ENCODE measurements around the gene C1orf174.

C1orf174 gene

DNA sequence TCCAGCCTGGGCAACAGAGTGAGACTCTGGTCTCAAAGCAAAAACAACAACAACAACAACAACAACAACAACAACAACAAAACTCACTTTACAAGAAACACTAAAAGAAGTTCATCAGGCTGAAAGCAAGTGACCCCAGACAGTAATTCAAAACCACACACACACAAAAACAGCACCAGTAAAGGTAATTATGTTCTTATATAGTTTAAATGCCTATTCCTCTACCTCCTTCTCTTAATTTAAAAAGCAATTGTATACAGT lies 1.7 kb downstream of the C1orf174 start:
- in situ Hi-C loops (cut with MboI; ENCODE audit: low sequenced_read_pairs), result no loop called here

DNA sequence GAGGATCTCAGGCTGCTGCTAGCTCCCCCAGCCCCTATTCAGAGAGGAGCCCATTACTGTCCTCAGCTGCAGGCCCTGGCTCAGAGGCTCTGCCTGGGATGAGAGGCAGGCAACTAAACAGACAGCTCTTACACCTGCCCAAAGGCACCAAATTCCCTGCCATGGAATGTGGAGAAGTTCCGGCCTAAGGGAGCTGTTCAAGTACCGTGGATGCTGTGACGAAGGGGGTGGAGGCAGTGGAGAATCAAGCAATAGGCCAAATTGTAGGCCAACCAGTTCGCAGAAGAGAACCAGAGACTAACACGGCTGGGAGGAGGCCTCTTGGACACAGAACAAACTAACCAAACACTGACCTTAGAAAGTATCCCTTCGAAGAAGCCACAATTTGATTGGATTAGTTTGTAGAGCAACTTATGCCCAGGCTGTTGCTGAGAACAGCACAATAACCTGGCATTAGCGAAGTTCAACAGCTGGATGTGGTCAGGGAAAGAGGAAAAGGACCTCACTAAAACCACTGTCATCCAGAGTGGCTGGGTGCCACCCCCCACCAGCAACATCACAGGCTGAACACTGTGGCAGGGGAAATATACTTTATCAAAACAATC lies 3.6 kb downstream of the C1orf174 start:
- in situ Hi-C loops (cut with MboI; ENCODE audit: low sequenced_read_pairs), result no loop called here

DNA sequence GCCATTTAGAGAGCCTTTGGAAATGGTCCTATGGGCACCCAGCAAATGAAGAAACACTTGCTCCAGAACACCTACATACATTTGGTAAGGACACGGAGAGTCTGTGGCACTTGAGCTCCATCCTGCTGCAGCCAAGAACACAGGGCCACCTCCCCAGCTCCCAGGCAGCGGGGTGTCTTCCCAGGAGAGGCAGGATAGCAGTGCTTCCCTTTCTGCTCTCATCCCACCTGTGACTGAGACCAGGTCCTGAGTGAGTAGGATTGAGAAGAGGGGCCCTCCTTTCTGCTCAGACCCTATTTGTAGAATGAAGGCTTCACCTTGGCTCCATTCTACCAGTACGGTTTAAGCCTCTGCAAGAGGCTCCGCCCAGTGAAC lies 4.1 kb downstream of the C1orf174 start:
- in situ Hi-C loops (cut with MboI; ENCODE audit: low sequenced_read_pairs), result no loop called here

DNA sequence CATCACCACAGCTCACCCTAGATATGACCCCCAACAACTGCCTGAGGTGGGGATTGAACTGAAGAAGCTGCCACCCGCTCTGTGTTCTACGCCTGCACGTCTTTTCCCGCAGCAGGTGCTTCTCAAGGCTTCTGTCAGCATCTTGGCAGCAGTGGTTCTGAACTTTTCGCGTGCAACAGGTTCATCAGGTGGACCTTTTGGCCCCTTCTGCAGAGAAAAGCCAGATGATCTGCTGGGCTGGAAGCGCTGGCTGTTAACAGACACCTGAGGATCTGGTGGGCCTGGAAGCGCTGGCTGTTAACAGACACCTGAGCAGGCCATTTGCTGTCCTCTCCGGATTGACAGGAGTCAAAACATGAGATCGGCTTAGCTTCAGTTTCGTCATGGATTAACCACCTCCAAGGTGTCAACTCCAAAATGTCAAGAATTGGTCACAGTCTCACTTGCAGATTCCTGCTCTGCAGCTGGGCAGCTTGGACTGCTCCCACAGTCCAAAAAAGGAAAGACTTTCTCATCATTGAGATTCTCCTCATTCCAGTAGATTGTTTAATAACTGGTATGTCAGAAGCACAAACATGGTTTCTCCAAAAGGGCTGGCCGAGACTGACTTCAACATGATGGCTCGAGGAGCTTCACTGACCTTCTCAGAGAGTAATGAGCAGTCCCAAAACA lies 4.7 kb downstream of the C1orf174 start:
- in situ Hi-C loops (cut with MboI; ENCODE audit: low sequenced_read_pairs), result no loop called here

DNA sequence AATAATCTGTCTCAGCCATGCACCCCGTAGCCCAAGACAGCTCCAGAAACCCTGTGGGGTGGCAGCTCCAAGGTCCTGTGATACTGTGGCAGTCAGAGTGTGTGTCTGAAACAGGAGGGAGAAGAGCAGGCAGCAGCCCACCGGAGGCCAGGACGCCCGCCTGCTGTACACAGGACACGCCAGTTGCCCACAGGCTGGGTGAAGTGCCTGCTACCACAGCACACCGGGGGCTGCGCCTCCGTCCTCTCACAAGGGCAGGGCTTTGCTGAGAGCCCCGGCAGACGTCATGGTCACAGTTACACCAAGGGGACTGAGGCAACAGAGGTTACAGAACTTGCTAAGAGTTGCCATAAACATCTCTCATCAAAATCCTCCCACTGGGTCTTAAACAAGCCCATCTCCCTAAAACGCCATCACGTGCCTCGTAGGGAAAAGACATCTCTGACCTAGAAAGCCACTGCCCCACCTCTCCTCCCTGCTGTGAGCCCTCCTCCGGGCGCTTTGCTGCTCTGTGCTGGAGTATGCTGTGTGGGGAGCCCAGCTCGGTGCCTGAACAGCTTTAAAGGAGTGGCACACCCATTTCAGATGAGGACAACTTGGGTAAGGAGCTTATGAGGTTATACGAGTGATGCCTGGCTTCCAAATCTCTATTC lies 5.3 kb downstream of the C1orf174 start:
- in situ Hi-C loops (cut with MboI; ENCODE audit: low sequenced_read_pairs), result no loop called here

DNA sequence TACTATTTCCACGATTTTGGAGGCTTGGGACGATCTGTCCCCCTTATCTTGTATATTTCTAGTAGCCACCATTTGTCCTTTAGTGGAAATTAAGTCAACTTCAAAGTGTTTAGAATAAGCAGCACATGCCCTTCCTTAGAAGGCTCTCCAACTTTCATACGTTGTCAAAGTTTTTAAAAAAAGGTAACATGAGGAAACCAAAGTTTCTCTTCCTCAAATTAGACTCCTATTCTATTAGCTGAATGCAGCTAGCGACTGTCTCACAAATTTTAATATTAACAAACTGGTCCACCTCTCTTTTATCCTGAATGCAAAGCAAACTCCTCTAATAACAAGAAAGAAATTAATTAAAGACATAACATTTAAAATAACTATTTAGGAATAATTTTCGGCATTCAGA lies 6.9 kb downstream of the C1orf174 start:
- in situ Hi-C loops (cut with MboI; ENCODE audit: low sequenced_read_pairs), result no loop called here

DNA sequence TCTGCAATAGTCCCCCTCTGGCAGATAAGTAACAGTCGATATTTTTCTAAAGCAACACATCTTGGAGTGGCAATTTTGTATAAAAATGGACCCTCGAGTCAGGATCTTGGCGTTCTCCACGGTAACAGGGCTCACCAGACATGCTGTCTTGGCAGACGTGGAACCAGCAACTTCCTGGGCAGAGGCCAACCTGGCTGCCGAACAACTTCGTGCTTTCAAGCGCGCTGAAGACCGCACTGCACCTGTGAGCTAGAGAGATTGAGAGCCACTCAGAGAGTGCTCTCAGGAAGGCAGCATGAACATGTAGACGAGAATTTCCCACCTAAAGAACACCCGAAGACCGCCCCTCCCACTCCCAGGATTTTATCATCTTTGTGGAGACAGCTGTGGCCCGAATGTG lies 7.3 kb downstream of the C1orf174 start:
- in situ Hi-C loops (cut with MboI; ENCODE audit: low sequenced_read_pairs), result no loop called here

DNA sequence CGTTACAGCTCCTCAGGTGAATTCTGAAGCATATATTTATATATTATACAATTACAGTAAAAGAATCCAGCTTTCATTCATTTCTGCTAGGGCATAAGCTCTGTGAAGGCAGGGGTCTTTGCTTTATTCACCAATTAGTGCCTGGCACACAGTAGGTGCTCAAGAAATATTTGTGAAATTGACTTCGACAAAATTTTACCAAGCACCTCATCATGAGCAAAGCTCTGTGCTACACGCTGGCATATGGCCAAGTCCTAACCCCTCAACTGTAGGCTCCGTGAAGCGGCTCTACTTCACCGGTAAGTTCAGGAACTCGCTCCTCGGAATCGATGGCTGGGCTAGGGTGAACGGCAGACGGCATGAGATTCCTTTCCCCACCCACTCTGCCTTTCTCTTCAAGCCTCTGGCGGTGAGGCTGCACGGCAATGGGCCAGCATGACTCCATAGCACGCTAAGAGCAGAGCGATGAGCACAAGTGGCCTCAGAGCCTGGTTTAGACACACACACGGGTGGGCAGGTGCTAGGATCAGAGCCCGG lies 8.7 kb downstream of the C1orf174 start:
- in situ Hi-C loops (cut with MboI; ENCODE audit: low sequenced_read_pairs), result no loop called here

DNA sequence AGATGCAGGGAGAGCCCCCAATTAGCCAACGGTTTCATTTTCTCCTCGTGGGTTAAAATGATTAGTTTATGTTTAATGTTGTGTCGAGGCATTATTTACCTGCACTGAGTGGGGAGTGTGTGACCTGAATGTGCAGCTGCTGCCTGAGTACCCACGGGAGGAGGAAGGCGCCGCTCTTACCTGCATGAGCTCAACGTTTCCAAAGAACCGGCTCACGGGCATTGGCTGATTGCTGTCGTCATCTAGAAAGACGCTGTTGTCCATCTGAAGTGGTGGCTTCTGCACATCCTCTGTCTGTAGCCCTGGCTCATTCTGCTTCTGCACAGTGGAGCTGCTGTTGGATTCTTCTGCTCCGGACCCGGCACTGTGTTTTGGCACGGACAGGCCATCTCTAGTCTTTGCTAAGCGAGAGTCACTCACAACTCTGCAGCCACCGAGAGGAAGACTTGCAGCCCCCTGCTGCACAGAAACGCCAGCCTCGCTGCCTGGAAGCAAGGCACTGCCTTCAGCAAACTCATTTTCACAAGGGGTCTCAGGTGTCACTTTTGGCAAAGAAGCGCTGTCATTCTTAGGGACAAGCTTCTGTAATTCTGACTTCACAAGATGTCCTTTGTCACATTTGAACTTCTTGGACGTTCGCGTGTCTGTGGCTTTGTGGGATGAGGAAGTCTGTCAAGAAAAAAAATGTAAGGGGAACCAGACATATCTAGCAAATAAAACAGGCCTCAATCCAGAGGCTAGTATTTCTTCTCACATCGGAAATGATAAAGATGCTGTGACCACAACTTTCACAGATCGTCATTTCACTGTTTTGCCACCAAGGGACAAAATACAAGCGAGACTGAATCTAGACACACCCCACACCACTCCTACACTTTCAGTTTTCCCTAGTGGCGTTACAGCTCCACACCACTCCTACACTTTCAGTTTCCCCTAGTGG lies 9.4 kb downstream of the C1orf174 start:
- in situ Hi-C loops (cut with MboI; ENCODE audit: low sequenced_read_pairs), result no loop called here

DNA sequence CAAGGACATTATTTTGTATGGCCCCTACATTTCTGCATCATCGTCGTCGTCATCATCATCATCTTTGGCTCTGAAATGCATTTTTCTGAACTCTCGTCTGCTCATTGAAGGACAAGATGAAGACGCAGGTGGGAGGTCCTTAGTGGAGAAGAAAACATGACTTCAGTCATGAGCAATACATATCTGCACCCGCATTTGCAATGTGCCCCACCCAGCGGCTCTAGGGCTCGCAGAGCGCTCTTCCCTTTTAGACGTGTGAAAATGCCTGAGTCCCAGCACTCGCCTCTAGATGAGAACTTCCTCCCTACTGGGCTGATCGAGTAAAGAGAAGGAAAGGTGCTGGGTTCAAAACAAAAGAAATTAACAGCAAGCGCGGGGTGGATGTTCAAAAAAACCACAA lies 10.1 kb downstream of the C1orf174 start:
- in situ Hi-C loops (cut with MboI; ENCODE audit: low sequenced_read_pairs), result no loop called here

DNA sequence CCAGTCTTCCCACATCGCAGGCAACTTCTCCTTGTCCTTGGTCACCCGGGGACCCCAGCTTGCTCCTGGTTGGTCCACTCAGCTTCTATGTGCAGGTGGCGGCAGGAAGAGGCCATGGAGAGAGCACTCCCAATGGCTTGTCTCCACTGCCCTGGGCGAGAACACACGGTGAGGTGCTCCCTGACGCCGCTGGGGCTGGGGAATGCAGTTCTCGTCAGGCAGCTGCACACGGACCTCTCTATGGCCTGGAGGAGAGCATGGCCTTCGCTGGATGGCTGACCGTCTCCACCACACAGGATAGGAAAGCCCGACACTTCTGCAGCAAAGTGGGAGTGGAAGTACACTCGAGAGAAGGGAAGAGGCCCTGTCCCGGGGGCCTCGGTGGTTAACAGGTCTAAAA lies 11.8 kb downstream of the C1orf174 start:
- in situ Hi-C loops (cut with MboI; ENCODE audit: low sequenced_read_pairs), result no loop called here

DNA sequence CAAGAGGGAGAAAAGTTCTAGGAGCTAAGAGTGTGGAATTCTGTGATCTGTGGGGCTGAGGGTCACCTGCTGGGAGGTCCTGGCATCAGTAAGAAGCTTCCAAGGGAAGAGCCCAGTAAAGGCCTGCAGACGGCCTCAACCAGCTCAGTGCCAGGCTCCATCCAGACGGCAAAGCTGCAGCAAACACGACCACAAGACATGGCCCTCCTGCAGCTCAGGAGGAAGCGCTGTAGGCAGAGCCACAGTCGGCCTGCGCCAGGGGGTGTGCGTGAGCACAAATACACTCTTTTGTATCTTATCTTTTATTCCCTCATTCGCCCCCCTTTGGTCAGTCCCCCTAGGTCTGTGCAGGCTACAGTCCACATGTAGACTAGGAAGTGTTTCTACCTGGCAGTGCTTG lies 13.4 kb downstream of the C1orf174 start:
- in situ Hi-C loops (cut with MboI; ENCODE audit: low sequenced_read_pairs), result no loop called here

DNA sequence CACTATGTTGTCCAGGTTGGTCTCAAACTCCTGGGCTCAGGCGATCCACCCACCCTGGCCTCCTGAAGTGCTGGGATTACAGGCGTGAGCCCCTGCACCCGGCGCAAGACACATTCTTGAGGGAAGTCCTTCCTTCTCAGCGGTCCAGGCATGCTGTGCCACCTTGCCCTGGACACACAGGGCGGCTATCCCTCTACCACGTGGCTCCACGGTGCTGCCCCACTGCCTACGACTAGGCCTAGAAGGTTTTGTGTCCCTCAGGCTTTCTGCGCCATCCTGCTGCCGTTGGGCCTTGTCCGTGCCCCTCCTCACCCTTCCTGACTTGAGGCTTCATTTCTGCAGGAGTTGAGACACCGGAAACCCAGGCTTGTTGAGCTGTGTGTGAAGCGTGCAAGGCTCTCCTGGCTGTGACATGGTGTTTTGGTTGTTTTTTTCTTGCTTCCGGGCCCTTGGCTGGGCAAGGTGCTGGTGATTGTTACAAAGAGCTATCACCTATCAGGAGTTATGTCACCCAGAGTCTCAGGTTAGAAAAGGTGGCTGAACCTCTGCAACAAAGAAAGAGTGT lies 13.9 kb downstream of the C1orf174 start:
- in situ Hi-C loops (cut with MboI; ENCODE audit: low sequenced_read_pairs), result no loop called here

DNA sequence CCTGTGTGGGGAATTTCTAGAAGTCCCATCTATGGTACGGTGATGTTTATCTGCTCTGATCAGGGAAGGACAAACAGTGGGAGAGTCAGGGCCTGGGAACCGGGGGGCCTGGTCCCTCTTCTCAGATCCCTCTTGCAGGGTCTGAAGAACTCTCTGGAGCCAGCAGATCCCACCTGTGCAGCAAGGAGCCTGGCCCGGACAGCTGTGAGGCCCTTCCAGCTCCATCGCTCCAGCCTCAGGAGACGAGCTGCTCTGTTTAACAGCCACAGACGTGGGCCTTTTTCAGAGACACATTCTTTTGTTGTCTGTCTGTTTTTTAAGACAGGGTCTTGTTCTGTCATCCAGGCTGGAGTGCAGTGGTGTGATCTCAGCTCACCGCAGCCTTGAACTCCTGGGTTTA lies 14.5 kb downstream of the C1orf174 start:
- in situ Hi-C loops (cut with MboI; ENCODE audit: low sequenced_read_pairs), result no loop called here

DNA sequence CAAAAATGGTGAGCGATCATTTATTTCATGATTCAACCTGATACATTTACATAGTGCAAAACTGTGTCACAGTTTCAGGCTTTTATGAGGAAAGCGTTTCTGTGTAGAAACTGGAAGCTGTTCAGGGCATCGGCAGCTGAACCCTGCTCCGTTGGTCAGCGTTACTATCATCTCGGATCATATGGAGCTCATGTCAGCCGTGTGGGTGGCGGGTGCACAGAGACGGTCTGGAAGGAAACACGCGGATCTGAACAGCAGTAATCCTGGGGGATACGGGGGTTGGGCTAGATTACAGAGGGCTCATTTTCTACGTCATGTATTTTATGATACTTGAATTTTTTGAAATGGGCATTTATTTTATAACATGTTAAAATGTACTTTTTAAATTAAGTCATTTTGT lies 15.1 kb downstream of the C1orf174 start:
- in situ Hi-C loops (cut with MboI; ENCODE audit: low sequenced_read_pairs), result no loop called here

DNA sequence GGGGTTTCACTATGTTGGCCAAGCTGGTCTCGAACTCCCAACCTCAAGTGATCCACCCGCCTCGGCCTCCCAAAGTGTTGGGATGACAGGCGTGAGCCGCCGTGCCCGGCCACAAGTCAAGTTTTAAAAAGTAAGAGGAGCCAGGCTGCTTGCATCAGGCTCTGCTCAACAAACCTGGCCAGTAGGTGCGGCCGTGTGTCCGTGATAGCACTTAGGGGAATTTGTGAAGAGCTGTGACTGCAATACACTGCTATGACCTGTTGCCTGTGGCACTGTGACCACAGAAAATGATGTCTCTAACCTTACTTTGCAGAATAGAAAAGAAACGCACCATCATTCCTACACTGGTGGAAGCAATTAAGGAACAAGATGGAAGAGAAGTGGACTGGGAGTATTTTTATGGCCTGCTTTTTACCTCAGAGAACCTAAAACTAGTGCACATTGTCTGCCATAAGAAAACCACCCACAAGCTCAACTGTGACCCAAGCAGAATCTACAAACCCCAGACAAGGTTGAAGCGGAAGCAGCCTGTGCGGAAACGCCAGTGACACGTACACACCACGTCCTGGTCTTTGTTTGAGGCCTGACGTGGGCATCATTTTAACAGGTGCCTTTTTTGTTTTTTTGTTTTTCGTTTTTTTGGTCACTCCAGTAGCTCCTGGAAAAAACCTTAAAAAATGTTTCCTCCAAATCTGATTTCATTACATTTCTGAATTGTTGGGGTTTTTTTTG lies 16.7 kb downstream of the C1orf174 start:
- in situ Hi-C loops (cut with MboI; ENCODE audit: low sequenced_read_pairs), result no loop called here

DNA sequence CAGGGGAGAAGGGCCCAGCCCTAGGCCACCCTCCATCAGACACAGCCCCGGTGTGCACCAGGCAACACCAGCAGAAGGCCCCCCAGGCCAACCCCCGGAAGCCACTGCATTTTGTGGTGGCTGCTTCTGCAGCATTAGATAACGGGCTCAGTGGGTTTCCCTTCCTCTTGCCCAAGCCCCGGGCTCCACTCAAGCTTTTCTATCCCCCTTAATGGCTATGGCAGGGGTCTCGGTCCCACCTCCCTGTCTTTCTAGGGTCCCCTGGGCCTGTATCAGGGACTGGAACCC lies 18.9 kb downstream of the C1orf174 start:
- in situ Hi-C loops (cut with MboI; ENCODE audit: low sequenced_read_pairs), result no loop called here

DNA sequence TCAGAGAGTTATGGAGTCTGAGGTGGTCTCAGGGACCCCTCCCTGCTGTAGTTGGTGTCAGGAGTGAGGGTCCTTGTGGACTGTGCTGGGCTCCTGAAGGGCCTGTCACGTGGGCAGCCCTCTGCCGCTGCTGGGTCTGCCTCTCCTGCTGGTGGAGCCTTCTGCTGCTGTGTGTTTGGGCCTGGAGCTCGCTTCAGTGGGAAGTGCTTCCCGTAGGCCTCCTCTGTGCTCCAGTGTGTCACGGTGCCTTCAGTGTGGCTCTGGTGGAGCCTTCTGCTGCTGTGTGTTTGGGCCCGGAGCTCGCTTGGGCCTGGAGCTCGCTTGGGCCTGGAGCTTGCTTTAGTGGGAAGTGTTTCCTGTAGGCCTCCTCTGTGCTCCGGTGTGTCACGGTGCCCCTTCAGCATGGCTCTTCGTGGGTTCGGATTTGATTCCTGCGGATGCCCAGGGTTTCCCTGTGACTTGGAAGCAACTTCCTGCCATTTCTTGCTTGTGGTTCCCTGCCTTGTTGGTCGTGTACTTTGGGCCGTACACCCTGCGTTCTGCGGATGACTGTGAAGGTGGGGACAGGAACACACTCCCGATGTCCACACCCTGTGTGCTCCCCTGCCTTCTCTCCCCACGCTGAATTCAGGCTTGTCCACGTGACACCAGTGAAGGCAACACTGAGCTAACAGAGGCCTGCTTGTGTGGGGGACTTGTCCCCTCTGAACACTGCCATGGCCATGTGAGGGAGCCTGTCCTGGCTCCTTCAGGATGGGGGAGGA lies 19.5 kb downstream of the C1orf174 start:
- in situ Hi-C loops (cut with MboI; ENCODE audit: low sequenced_read_pairs), result no loop called here

DNA sequence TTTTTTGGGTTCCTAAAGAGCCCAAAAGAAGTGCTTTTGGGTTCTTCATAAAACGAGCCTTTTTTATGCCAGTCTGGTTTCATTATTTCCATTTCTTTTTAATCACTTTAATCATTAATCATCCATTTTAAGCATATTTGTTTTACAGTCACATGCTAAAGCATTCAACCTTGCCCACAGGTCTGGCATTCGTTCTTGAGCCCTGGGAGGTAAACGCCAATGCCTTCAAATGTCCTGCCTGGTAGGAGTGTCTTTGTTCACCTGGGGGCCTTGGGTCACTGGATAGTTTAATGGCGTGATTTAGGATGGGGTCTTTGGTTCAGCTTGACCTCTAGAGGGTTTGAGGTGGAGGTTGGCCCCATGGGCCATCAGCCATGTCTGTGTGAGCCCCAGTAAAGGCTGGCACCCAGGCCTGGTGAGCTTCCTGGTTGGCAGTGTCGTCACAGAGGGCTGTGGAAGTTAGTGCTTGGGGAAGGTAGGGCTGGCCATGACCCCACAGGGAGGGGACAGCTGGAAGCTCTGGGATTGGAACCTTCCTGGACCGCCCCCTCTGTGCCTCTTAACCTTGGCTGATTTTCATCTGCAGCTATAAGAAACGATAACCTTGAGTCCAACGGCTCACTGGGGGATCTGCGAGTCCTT lies 20.2 kb downstream of the C1orf174 start:
- in situ Hi-C loops (cut with MboI; ENCODE audit: low sequenced_read_pairs), result no loop called here

DNA sequence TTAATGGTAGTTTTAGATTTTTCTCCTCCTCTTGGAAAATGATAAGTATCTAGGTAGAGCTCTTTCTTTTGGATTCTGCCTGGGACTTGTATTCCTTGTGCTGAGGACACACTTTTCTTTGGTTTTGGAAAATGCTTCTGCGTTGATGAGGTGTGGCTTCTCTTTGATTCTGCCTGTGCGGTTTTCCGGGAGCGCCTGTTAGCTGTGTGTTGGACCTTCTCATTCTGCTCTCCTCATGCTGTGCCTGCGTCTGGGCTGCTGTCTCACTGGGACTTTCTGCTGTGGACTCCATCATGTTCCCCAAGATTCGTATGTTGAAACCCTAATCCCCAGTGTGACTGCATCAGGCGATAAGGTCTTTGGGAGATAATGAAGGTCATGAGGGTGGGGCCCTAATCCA lies 21.0 kb downstream of the C1orf174 start:
- in situ Hi-C loops (cut with MboI; ENCODE audit: low sequenced_read_pairs), result no loop called here
